Keratinocyte (primary cell): ENCODE measurements around the gene DCHS2. TPM values are rescaled to one million over a fixed set of nuclear protein-coding genes. Genes with fewer than 3 reads are reported as not detected.

Source experiments
- DNase-seq: peaks from one replicate; pipeline ENCODE4 v3.0.0-alpha.2; 2011; ENCODE audit warnings: low read depth, missing footprints, low spot score
- FAIRE-seq: peaks from 2 replicates; lab custom pipeline; 2011; peaks lifted over from hg19 to GRCh38; lab: Jason Lieb, UNC
- H2AFZ ChIP-seq: 2 replicates; pipeline ENCODE4 v1.6.0; 2012; ENCODE audit warnings: low read length, control low read depth, inconsistent platforms; ENCODE audit not compliant: control insufficient read depth
- H3K27ac ChIP-seq: 2 replicates; pipeline ENCODE4 v1.5.1; 2011; ENCODE audit warnings: low read length; ENCODE audit not compliant: control insufficient read depth, insufficient read depth
- H3K27me3 ChIP-seq: 3 replicates; pipeline ENCODE4 v1.6.0; 2011; ENCODE audit warnings: low read length; ENCODE audit not compliant: control insufficient read depth, insufficient read depth; ENCODE audit errors: extremely low read depth
- H3K36me3 ChIP-seq, 2 experiments: 2 replicates in 1 of 2; 3 replicates in 1 of 2; pipeline ENCODE4 v1.5.1; 2011; ENCODE audit warnings: low read length in 2 of 2, mild to moderate bottlenecking in 1 of 2; ENCODE audit not compliant: control insufficient read depth in 2 of 2, insufficient read depth in 2 of 2; ENCODE audit errors: extremely low read depth in 1 of 2
- H3K4me1 ChIP-seq: 3 replicates; pipeline ENCODE4 v1.5.1; 2011; ENCODE audit warnings: low read length; ENCODE audit not compliant: control insufficient read depth, insufficient read depth; ENCODE audit errors: extremely low read depth
- H3K4me2 ChIP-seq: 3 replicates; pipeline ENCODE4 v1.6.0; 2011; ENCODE audit warnings: low read depth, low read length; ENCODE audit not compliant: control insufficient read depth, insufficient read depth; ENCODE audit errors: extremely low read depth
- H3K4me3 ChIP-seq, 3 experiments: fragments of 200-600 bp in 1 of 3; sonication (generic) in 1 of 3; 2 replicates in 2 of 3; 3 replicates in 1 of 3; pipeline ENCODE4 v1.5.1; 2011 to 2016; ENCODE audit warnings: low read length in 3 of 3, mild to moderate bottlenecking in 3 of 3, control low read depth in 2 of 3, inconsistent platforms in 1 of 3, low read depth in 1 of 3, mixed read lengths in 1 of 3, mixed run types in 1 of 3, moderate library complexity in 1 of 3; ENCODE audit not compliant: control insufficient read depth in 2 of 3, insufficient read depth in 2 of 3; ENCODE audit errors: extremely low read depth in 1 of 3
- H3K79me2 ChIP-seq: 2 replicates; pipeline ENCODE4 v1.6.0; 2012; ENCODE audit warnings: low read length; ENCODE audit not compliant: control insufficient read depth, insufficient read depth
- H3K9ac ChIP-seq: 3 replicates; pipeline ENCODE4 v1.6.0; 2011; ENCODE audit warnings: low read length; ENCODE audit not compliant: control insufficient read depth, insufficient read depth; ENCODE audit errors: extremely low read depth
- H3K9me1 ChIP-seq: 3 replicates; pipeline ENCODE4 v1.6.0; 2011; ENCODE audit warnings: low read length; ENCODE audit not compliant: control insufficient read depth, insufficient read depth; ENCODE audit errors: extremely low read depth
- H3K9me3 ChIP-seq: 2 replicates; pipeline ENCODE4 v1.5.1; 2012; ENCODE audit warnings: low read depth, low read length; ENCODE audit not compliant: control insufficient read depth
- H4K20me1 ChIP-seq: 3 replicates; pipeline ENCODE4 v1.6.0; 2011; ENCODE audit warnings: low read length; ENCODE audit not compliant: control insufficient read depth, insufficient read depth; ENCODE audit errors: extremely low read depth
- EZH2 ChIP-seq: IDR thresholded peaks from one replicate; pipeline ENCODE4 v1.6.1; 2012; ENCODE audit warnings: inconsistent platforms, mild to moderate bottlenecking, low read length, moderate library complexity
- dilution Hi-C: fragments of 300-500 bp; cut with MboI; formaldehyde crosslinking; loops from one replicate; pipeline ENCODE4 v1.7.0; 2020; ENCODE audit warnings: low sequenced_read_pairs; ENCODE audit not compliant: extremely low pct_ligation_motif_present
- polyA plus RNA-seq, 5 experiments: library from polyadenylated mRNA; depleted of rRNA in 3 of 5; stranded (reverse) in 3 of 5; stranded (forward) in 1 of 5; unstranded in 1 of 5; fragments of >200 nt; gene quantifications; 1 replicate in 1 of 5; 2 replicates in 3 of 5; 3 replicates in 1 of 5; pipeline versions ENCODE4 v1.2.1 to v1.2.3, GENCODE V29; 2011 to 2012; ENCODE audit warnings: missing spikeins in 2 of 5, low read depth in 1 of 5, low replicate concordance in 1 of 5
- TF ChIP-seq, protein P1 (sequence below), 3 experiments: IDR thresholded peaks in 1 of 3; conservative IDR thresholded peaks in 1 of 3; optimal IDR thresholded peaks in 1 of 3; 2 replicates in 2 of 3; 3 replicates in 1 of 3; pipeline versions ENCODE3 to v1.5.1; 2011; ENCODE audit warnings: low read length in 3 of 3, mild to moderate bottlenecking in 3 of 3, moderate library complexity in 2 of 3, control low read depth in 1 of 3, inconsistent platforms in 1 of 3; ENCODE audit not compliant: insufficient read depth in 2 of 3; ENCODE audit errors: extremely low read depth in 1 of 3

The DCHS2 gene
- polyA plus RNA-seq, 1 donor (not counting 4 experiments of a cell fraction or from before 2014, with no cell fraction given), result 0.01 TPM

DNA sequence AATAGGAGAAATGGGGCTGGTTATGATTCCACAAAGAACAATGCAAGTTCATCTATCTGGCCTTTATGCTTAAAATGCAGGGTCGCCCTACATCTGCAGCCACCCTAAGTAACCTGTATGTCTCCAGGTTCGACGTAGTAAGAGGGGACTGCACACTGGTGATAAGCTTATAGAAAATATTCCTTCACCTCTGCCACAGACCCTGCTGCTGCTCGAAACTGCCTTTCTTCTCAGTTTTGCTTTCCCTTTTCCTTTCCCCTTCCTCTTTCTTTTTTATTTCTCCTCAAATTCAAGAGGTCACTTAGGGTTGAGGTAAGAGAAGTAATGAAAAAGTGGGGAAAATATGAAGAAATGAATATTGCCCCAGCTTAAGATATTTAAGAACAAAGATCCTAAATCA, 123.5 kb downstream of the DCHS2 start:
- FAIRE-seq, result no peak

GRCh38 chr4:154367659-154368058, 123.9 kb downstream of the DCHS2 start:
- no peaks in the 10 kb centered on the region for H3K79me2 ChIP-seq
- H2AFZ ChIP-seq, result no peak overlapping the region
- no peak overlapping the region for H3K4me2 ChIP-seq
- H3K4me3 ChIP-seq, result no peak overlapping the region
- dilution Hi-C loops, result no loop called here
- H3K9me1 ChIP-seq, result no peaks in the 10 kb centered on the region
- H3K36me3 ChIP-seq, result no peaks in the 10 kb centered on the region
- no peaks in the 10 kb centered on the region for H3K27me3 ChIP-seq
- no peaks in the 10 kb centered on the region for H4K20me1 ChIP-seq
- H3K9ac ChIP-seq, result no peak overlapping the region
- TF ChIP-seq EZH2, result no peak
- TF ChIP-seq, protein P1, sequence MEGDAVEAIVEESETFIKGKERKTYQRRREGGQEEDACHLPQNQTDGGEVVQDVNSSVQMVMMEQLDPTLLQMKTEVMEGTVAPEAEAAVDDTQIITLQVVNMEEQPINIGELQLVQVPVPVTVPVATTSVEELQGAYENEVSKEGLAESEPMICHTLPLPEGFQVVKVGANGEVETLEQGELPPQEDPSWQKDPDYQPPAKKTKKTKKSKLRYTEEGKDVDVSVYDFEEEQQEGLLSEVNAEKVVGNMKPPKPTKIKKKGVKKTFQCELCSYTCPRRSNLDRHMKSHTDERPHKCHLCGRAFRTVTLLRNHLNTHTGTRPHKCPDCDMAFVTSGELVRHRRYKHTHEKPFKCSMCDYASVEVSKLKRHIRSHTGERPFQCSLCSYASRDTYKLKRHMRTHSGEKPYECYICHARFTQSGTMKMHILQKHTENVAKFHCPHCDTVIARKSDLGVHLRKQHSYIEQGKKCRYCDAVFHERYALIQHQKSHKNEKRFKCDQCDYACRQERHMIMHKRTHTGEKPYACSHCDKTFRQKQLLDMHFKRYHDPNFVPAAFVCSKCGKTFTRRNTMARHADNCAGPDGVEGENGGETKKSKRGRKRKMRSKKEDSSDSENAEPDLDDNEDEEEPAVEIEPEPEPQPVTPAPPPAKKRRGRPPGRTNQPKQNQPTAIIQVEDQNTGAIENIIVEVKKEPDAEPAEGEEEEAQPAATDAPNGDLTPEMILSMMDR (optimal IDR thresholded peaks at IDR 0.05 in 1 of 3, IDR thresholded peaks at IDR 0.05 in 1 of 3, conservative IDR thresholded peaks at IDR 0.05 in 1 of 3; ENCODE audit: extremely low read depth in 1 of 3, insufficient read depth in 2 of 3, low read length in 3 of 3), result no peak
- no peaks in the 10 kb centered on the region for H3K9me3 ChIP-seq
- DNase-seq (no peak), FAIRE-seq (no peak)
- H3K4me1 ChIP-seq, result no peaks in the 10 kb centered on the region
- H3K27ac ChIP-seq, result no peak overlapping the region

More for the DNA sequence above, 123.5 kb downstream of the DCHS2 start:
- Histone ChIP-seq H3K9me3 (no peaks in the 10 kb centered on the region), H3K4me2 (no peak overlapping the region), H3K9me1 (no peaks in the 10 kb centered on the region), H4K20me1 (no peaks in the 10 kb centered on the region), H3K4me1 (no peaks in the 10 kb centered on the region), H3K36me3 (no peaks in the 10 kb centered on the region), H3K9ac (no peak overlapping the region), H3K27ac (no peak overlapping the region), H3K79me2 (no peaks in the 10 kb centered on the region), H3K27me3 (no peaks in the 10 kb centered on the region), H2AFZ (no peak overlapping the region), H3K4me3 (no peak overlapping the region)
- TF ChIP-seq, protein P1 (optimal IDR thresholded peaks at IDR 0.05 in 1 of 3, IDR thresholded peaks at IDR 0.05 in 1 of 3, conservative IDR thresholded peaks at IDR 0.05 in 1 of 3; ENCODE audit: extremely low read depth in 1 of 3, insufficient read depth in 2 of 3, low read length in 3 of 3), result no peak
- TF ChIP-seq EZH2, result no peak
- dilution Hi-C loops, result no loop called here
- no peak for DNase-seq
